ENCODE measurements around the gene PRAC1. TPM values are rescaled to one million over a fixed set of nuclear protein-coding genes. Genes with fewer than 3 reads are reported as not detected.

The PRAC1 gene
- total RNA-seq, 1 donor from 2014 or later: not detected

DNA sequence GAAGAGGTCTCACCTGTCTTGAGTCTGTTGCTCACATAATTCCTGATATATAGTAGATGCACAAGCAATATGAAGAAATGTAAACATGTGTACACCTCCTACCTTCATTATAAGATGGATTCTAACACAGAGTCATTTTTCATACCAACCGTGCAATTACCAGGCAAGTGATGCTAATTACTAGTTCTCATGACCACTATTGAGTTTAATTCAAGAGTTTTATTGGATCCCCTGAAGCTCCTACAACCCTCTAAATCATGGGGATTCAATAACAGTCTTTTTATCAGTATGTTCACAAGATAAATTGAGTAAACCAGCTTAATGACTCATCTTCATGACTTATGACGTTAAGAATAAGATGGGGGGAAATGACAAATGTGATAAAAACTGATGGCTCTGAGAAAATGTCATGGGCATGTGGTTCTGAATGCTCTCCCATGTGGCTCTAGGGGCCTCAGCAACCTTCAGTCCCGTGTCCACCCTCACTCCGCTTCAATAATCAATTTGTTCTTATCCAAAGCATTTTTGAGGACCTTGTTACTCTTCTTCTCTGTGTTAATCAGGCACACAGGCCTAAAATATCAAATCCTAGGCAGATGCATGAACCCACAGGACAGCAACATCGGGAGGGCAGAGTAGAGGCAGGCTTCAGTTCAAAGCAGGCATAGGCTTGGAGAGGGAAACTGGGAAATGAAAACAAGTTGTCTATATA lies 42.8 kb downstream of the PRAC1 start:
- H3K4me3 ChIP-seq (ENCODE audit: low read depth, low read length): no peak overlapping the region
- H3K36me3 ChIP-seq (ENCODE audit: control insufficient read depth, insufficient read depth, low read length): no peaks in the 10 kb centered on the region
- H3K27me3 ChIP-seq (ENCODE audit: control insufficient read depth, insufficient read depth, low read length): peaks cover 5% of the 10 kb centered on the region
- no peak for TF ChIP-seq CTCF (IDR thresholded peaks at IDR 0.05; ENCODE audit: insufficient read depth, low read length, poor library complexity, severe bottlenecking)
- no peak for DNase-seq (ENCODE audit: low read depth)

GRCh38 chr17:48678141-48678971 lies 44.0 kb downstream of the PRAC1 start:
- no peaks in the 10 kb centered on the region for H3K36me3 ChIP-seq (ENCODE audit: control insufficient read depth, insufficient read depth, low read length)
- peak; percentile 9 for DNase-seq (ENCODE audit: low read depth)
- H3K4me3 ChIP-seq (ENCODE audit: low read depth, low read length): no peak overlapping the region
- peaks cover 5% of the 10 kb centered on the region for H3K27me3 ChIP-seq (ENCODE audit: control insufficient read depth, insufficient read depth, low read length)
- TF ChIP-seq CTCF (IDR thresholded peaks at IDR 0.05; ENCODE audit: insufficient read depth, low read length, poor library complexity, severe bottlenecking): peak; percentile 97

- no peak overlapping the region for H3K4me3 ChIP-seq (ENCODE audit: low read depth, low read length)
- no peak for TF ChIP-seq CTCF (IDR thresholded peaks at IDR 0.05; ENCODE audit: insufficient read depth, low read length, poor library complexity, severe bottlenecking)
- no peaks in the 10 kb centered on the region for H3K36me3 ChIP-seq (ENCODE audit: control insufficient read depth, insufficient read depth, low read length)
- DNase-seq (ENCODE audit: low read depth): no peak
- H3K27me3 ChIP-seq (ENCODE audit: control insufficient read depth, insufficient read depth, low read length): peaks cover 5% of the 10 kb centered on the region
Measured at GRCh38 chr17:48676963-48677558, 45.3 kb downstream of the PRAC1 start.

- no peaks in the 10 kb centered on the region for H3K27me3 ChIP-seq (ENCODE audit: control insufficient read depth, insufficient read depth, low read length)
- no peaks in the 10 kb centered on the region for H3K36me3 ChIP-seq (ENCODE audit: control insufficient read depth, insufficient read depth, low read length)
- DNase-seq (ENCODE audit: low read depth): no peak
- TF ChIP-seq CTCF (IDR thresholded peaks at IDR 0.05; ENCODE audit: insufficient read depth, low read length, poor library complexity, severe bottlenecking): no peak
- H3K4me3 ChIP-seq (ENCODE audit: low read depth, low read length): no peak overlapping the region
Measured at GRCh38 chr17:48672340-48672739, 50.0 kb downstream of the PRAC1 start.

Other genes with a start within 250 kb of the PRAC1 start
- gene HOXB1, start 191.5 kb downstream of the PRAC1 start, total RNA-seq: not detected in 2 replicates
- gene HOXB2, start 177.4 kb downstream of the PRAC1 start, total RNA-seq: 15.2 and 24.6 TPM in 2 replicates
- gene HOXB4, start 144.2 kb downstream of the PRAC1 start, total RNA-seq: 3.6 and 4.4 TPM in 2 replicates
- 24.0 and 31.1 TPM in 2 replicates for gene HOXB3, start 132.3 kb downstream of the PRAC1 start, total RNA-seq
- 3.6 and 3.8 TPM in 2 replicates for gene HOXB5, start 128.7 kb downstream of the PRAC1 start, total RNA-seq
- 29.8 and 30.7 TPM in 2 replicates for gene HOXB6, start 117.5 kb downstream of the PRAC1 start, total RNA-seq
- 26.3 and 27.2 TPM in 2 replicates for gene HOXB7, start 111.5 kb downstream of the PRAC1 start, total RNA-seq
- gene HOXB8, start 107.2 kb downstream of the PRAC1 start, total RNA-seq: 7.2 and 7.5 TPM in 2 replicates
- 70.1 and 77.0 TPM in 2 replicates for gene HOXB9, start 96.2 kb downstream of the PRAC1 start, total RNA-seq
- gene PRAC2, start 667 bp upstream of the PRAC1 start, total RNA-seq: not detected in 2 replicates
- gene HOXB13, start 6.2 kb upstream of the PRAC1 start, total RNA-seq: not detected in 2 replicates
- not detected in 2 replicates for gene TTLL6, start 94.7 kb upstream of the PRAC1 start, total RNA-seq
- 33.3 and 45.1 TPM in 2 replicates for gene CALCOCO2, start 108.5 kb upstream of the PRAC1 start, total RNA-seq
- 45.9 and 71.1 TPM in 2 replicates for gene ATP5MC1, start 170.3 kb upstream of the PRAC1 start, total RNA-seq
- 118 and 119 TPM in 2 replicates for gene UBE2Z, start 185.9 kb upstream of the PRAC1 start, total RNA-seq
- 114 and 142 TPM in 2 replicates for gene SNF8, start 222.3 kb upstream of the PRAC1 start, total RNA-seq
- not detected in 2 replicates for gene GIP, start 246.1 kb upstream of the PRAC1 start, total RNA-seq